Fibroblast of lung (primary cell): ENCODE data around the gene IL1A. TPM values are rescaled to one million over a fixed set of nuclear protein-coding genes. Genes with fewer than 3 reads are reported as not detected.

Experiments
- DNase-seq, 2 donors: peaks; one replicate each; pipeline versions ENCODE4 v3.0.0 to v3.0.0-alpha.2; 2010; ENCODE audit warnings: low read depth in 2 of 2
- H2AFZ ChIP-seq: 2 replicates; pipeline ENCODE4 v1.5.1; 2012; ENCODE audit warnings: low read length, control low read depth, inconsistent platforms
- H3K27ac ChIP-seq: 2 replicates; pipeline ENCODE4 v1.5.1; 2011; ENCODE audit warnings: low read length, control low read depth; ENCODE audit not compliant: insufficient read depth
- H3K27me3 ChIP-seq: 2 replicates; pipeline ENCODE4 v1.5.1; 2011; ENCODE audit warnings: mild to moderate bottlenecking, low read length; ENCODE audit not compliant: control insufficient read depth, insufficient read depth
- H3K36me3 ChIP-seq: 2 replicates; pipeline ENCODE4 v1.5.1; 2011; ENCODE audit warnings: low read length; ENCODE audit not compliant: control insufficient read depth, insufficient read depth
- H3K4me1 ChIP-seq: 2 replicates; pipeline ENCODE4 v1.5.1; 2011; ENCODE audit warnings: low read length; ENCODE audit not compliant: control insufficient read depth, insufficient read depth; ENCODE audit errors: extremely low read depth
- H3K4me2 ChIP-seq: 2 replicates; pipeline ENCODE4 v1.5.1; 2011; ENCODE audit warnings: low read length, control low read depth; ENCODE audit not compliant: insufficient read depth; ENCODE audit errors: extremely low read depth
- H3K4me3 ChIP-seq, 4 experiments: fragments of 200-600 bp in 1 of 4; sonication (generic) in 1 of 4; replicated peaks in 1 of 4; 2 replicates each; pipeline ENCODE4 v1.5.1; 2011 to 2016; ENCODE audit warnings: low read length in 4 of 4, low read depth in 3 of 4, mild to moderate bottlenecking in 3 of 4, control low read depth in 2 of 4, inconsistent platforms in 1 of 4, mixed read lengths in 1 of 4; ENCODE audit not compliant: insufficient read depth in 1 of 4; ENCODE audit errors: control extremely low read depth in 1 of 4
- H3K79me2 ChIP-seq: 2 replicates; pipeline ENCODE4 v1.5.1; 2012; ENCODE audit warnings: mild to moderate bottlenecking, low read length, inconsistent platforms; ENCODE audit not compliant: control insufficient read depth, insufficient read depth
- H3K9ac ChIP-seq: 2 replicates; pipeline ENCODE4 v1.5.1; 2011; ENCODE audit warnings: mild to moderate bottlenecking, low read length, control low read depth; ENCODE audit not compliant: insufficient read depth
- H3K9me3 ChIP-seq: 2 replicates; pipeline ENCODE4 v1.5.1; 2012; ENCODE audit warnings: low read depth, low read length; ENCODE audit not compliant: control insufficient read depth, insufficient read depth
- H4K20me1 ChIP-seq: 2 replicates; pipeline ENCODE4 v1.5.1; 2011; ENCODE audit warnings: low read length; ENCODE audit not compliant: control insufficient read depth, insufficient read depth; ENCODE audit errors: extremely low read depth
- CTCF ChIP-seq, 2 donors: IDR thresholded peaks in 1 of 2; conservative IDR thresholded peaks in 1 of 2; 1 replicate in 1 of 2; 2 replicates in 1 of 2; pipeline ENCODE4 v1.5.1; 2011 to 2012; ENCODE audit warnings: low read length in 2 of 2, control low read depth in 1 of 2, inconsistent platforms in 1 of 2, low read depth in 1 of 2, mild to moderate bottlenecking in 1 of 2
- EZH2 ChIP-seq: IDR thresholded peaks from 2 replicates; pipeline ENCODE4 v1.5.1; 2012; ENCODE audit warnings: low read length, control low read depth, mild to moderate bottlenecking; ENCODE audit errors: missing control alignments
- polyA plus RNA-seq, 2 donors: library from polyadenylated mRNA; depleted of rRNA in 1 of 2; stranded (reverse) in 1 of 2; unstranded in 1 of 2; fragments of >200 nt; gene quantifications; 2 replicates each; pipeline ENCODE4 v1.2.1, GENCODE V29; 2011 to 2012; ENCODE audit warnings: missing spikeins in 1 of 2
- total RNA-seq: library from RNA; depleted of rRNA; stranded (reverse); fragments of >200 nt; gene quantifications from 2 replicates; pipeline ENCODE4 v1.2.1, GENCODE V29; 2014

IL1A gene
- total and polyA plus RNA-seq, 2 donors (not counting 1 experiment from before 2014, with no cell fraction given): 0.07 to 0.17 TPM

DNA sequence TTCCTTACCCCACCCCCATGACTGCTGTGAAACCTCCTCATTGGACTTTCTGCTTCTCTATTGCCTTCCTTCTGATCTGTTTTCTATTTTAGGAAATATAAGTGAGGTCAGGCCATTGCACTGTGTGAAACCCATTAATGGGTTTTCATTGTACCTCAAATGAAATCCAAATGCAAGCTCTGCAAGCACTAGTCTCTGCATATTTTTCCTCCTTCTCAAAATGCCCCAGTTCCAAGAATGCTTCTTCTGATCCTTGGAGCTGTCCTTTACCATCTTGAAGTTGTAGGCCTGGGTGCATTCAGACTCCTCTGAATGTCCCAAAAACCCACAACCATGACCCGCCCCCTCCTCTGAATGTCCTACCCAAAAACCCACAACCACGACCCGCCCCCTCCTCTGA is 8.2 kb downstream of the IL1A start:
- Histone ChIP-seq H3K27ac (no peak overlapping the region), H3K4me1 (no peaks in the 10 kb centered on the region), H3K4me3 (no peak overlapping the region), H3K36me3 (no peaks in the 10 kb centered on the region), H2AFZ (no peak overlapping the region), H3K9ac (no peak overlapping the region), H4K20me1 (no peaks in the 10 kb centered on the region), H3K27me3 (no peaks in the 10 kb centered on the region), H3K4me2 (no peak overlapping the region), H3K79me2 (no peaks in the 10 kb centered on the region), H3K9me3 (no peaks in the 10 kb centered on the region)
- no peak for DNase-seq
- TF ChIP-seq EZH2: no peak
- TF ChIP-seq CTCF (conservative IDR thresholded peaks at IDR 0.05 in 1 of 2, IDR thresholded peaks at IDR 0.05 in 1 of 2; ENCODE audit: low read depth in 1 of 2, low read length in 2 of 2): no peak

GRCh38 chr2:112774536-112775285 is 9.6 kb downstream of the IL1A start:
- Histone ChIP-seq H3K4me3 (no peak overlapping the region), H4K20me1 (no peaks in the 10 kb centered on the region), H3K9me3 (no peaks in the 10 kb centered on the region), H3K27me3 (no peaks in the 10 kb centered on the region), H3K79me2 (no peaks in the 10 kb centered on the region), H3K27ac (no peak overlapping the region), H3K4me1 (no peaks in the 10 kb centered on the region), H2AFZ (no peak overlapping the region), H3K9ac (no peak overlapping the region), H3K36me3 (no peaks in the 10 kb centered on the region), H3K4me2 (no peak overlapping the region)
- TF ChIP-seq EZH2: no peak
- TF ChIP-seq CTCF (conservative IDR thresholded peaks at IDR 0.05 in 1 of 2, IDR thresholded peaks at IDR 0.05 in 1 of 2; ENCODE audit: low read depth in 1 of 2, low read length in 2 of 2): no peak
- no peak for DNase-seq

- no peak for DNase-seq
- no peak for TF ChIP-seq CTCF (conservative IDR thresholded peaks at IDR 0.05 in 1 of 2, IDR thresholded peaks at IDR 0.05 in 1 of 2; ENCODE audit: low read depth in 1 of 2, low read length in 2 of 2)
- no peak for TF ChIP-seq EZH2
- H3K27me3 ChIP-seq: no peaks in the 10 kb centered on the region
These were observed 10.7 kb downstream of the IL1A start for GRCh38 chr2:112773556-112773955.

More at GRCh38 chr2:112773556-112773955, 10.7 kb downstream of the IL1A start:
- Histone ChIP-seq H3K27ac (no peak overlapping the region), H3K36me3 (no peaks in the 10 kb centered on the region), H3K4me3 (no peak overlapping the region), H3K9me3 (no peaks in the 10 kb centered on the region), H3K9ac (no peak overlapping the region), H4K20me1 (no peaks in the 10 kb centered on the region), H3K4me2 (no peak overlapping the region), H3K79me2 (no peaks in the 10 kb centered on the region), H3K4me1 (no peaks in the 10 kb centered on the region), H2AFZ (no peak overlapping the region)
